IPS-15b (cell line): ENCODE data around the gene HIPK3.
"Not testable (repeated sequence)": the region's sequence is repeated elsewhere in the genome, so short reads cannot be mapped to it uniquely, and the experiment has no call there.

Source experiments
- H3K27me3 ChIP-seq: one replicate; pipeline ENCODE4 v1.6.1; 2013; ENCODE audit warnings: low read length; ENCODE audit not compliant: control insufficient read depth, insufficient read depth
- H3K36me3 ChIP-seq: one replicate; pipeline ENCODE4 v1.6.1; 2013; ENCODE audit warnings: low read length; ENCODE audit not compliant: control insufficient read depth, insufficient read depth
- H3K4me1 ChIP-seq: one replicate; pipeline ENCODE4 v1.6.1; 2013; ENCODE audit warnings: mild to moderate bottlenecking, low read length; ENCODE audit not compliant: control insufficient read depth, insufficient read depth
- H3K4me3 ChIP-seq: one replicate; pipeline ENCODE4 v1.5.1; 2013; ENCODE audit warnings: low read depth, low read length
- H3K9ac ChIP-seq: one replicate; pipeline ENCODE4 v1.6.1; 2013; ENCODE audit warnings: low read depth, mild to moderate bottlenecking, low read length
- H3K9me3 ChIP-seq: one replicate; pipeline ENCODE4 v1.6.1; 2013; ENCODE audit warnings: mild to moderate bottlenecking, low read length; ENCODE audit not compliant: control insufficient read depth, insufficient read depth

The HIPK3 gene

GRCh38 chr11:33257160-33257896, at the start of gene HIPK3:
HIPK3 (plus strand) TSS chr11:33257381.
- Histone ChIP-seq H3K9ac (peak within 1 kb of the TSS; percentile 93), H3K27me3 (no peaks in the 10 kb centered on the region), H3K36me3 (no peaks in the 10 kb centered on the region), H3K4me1 (peaks cover 3% of the 10 kb centered on the region), H3K4me3 (peak within 1 kb of the TSS; percentile 61), H3K9me3 (no peaks in the 10 kb centered on the region)

DNA sequence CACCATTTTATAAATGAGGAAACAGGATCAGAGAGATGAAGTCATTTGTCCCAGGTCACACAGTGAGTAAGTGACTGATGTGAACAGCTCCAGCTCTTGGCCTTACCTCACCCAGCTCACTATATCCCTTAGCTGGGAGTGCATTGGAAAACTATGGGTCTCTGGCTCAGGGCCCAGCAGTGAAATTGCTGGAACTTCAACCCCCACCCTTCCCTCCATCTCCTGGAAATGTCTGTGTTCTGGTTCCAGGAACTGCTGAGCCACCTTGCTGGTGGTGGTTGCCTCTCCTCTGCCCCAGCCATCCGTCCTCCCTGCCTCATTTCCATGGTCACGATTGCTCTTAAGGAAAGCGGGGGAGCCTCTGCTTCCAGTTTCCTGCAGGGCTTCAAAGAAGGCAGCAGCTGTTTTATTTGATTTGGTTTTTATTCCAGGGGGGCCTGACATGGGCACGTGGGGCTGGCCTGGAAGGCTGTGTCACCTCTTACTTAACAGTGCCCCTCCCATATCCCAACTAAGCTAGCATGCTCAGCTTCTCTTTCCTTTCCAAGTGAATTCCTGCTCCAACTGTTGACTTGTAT, 49.7 kb upstream of the HIPK3 start:
- Histone ChIP-seq H3K9ac (no peak overlapping the region), H3K9me3 (no peaks in the 10 kb centered on the region), H3K4me1 (no peaks in the 10 kb centered on the region), H3K4me3 (no peak overlapping the region), H3K36me3 (no peaks in the 10 kb centered on the region), H3K27me3 (no peaks in the 10 kb centered on the region)

DNA sequence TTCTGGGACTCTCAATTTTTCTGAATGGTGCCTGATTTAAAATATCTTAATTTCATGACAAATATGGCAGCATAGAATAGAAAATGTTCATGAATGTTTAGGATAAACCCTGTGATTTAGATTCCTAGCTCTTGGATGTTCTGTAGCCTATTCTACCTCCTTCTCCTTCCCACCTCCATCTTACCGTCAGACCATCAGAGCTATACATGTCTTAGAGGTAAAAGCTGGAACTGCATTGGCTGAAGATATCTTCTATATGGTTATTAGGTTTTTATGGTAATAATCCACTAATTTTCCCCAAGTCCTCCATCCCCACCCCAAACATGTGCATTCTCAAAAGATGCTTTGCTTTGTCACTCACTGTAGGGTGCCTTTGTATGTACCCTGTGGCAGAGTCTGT, 49.0 kb upstream of the HIPK3 start:
- no peak overlapping the region for H3K9ac ChIP-seq
- no peaks in the 10 kb centered on the region for H3K36me3 ChIP-seq
- H3K9me3 ChIP-seq = no peaks in the 10 kb centered on the region
- H3K4me3 ChIP-seq = no peak overlapping the region
- H3K27me3 ChIP-seq = no peaks in the 10 kb centered on the region
- no peaks in the 10 kb centered on the region for H3K4me1 ChIP-seq

DNA sequence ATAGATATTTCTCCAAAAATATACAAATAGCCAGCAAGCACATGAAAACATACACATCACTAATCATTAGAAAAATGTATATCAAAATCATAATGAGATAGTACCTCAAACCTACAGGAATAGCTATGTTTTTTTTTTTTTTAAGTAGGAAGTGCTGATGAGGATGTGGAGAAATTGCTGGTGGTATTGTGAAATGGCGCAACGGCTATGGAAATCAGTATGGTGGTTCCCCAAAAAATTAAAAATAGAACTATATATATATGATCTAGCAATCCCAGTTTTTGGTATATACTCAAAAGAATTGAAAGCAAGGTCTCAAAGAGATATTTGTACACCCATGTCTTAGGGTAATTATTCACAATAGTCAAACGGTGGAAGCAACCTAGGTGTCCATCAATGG, 46.0 kb upstream of the HIPK3 start:
- Histone ChIP-seq H3K4me1 (no peaks in the 10 kb centered on the region), H3K27me3 (no peaks in the 10 kb centered on the region), H3K9ac (no peak overlapping the region), H3K4me3 (no peak overlapping the region), H3K9me3 (no peaks in the 10 kb centered on the region), H3K36me3 (no peaks in the 10 kb centered on the region)

DNA sequence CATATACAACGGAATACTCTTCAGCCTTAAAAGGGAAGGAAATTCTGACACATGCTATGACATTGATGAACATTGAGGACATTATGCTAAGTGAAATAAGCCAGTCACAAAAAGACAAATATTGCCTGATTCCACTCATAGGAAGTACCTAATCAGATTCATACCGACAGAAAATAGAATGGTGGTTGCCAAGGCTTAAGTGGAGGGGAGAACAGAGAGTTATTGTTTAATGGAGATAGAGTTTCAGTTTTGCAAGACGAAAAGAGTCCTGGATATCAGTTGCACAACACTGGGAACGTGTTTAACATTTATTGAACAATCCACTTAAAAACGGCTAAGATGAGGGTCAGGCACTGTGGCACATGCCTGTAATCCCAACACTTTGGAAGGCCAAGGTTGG, 45.6 kb upstream of the HIPK3 start:
- H3K4me1 ChIP-seq = no peaks in the 10 kb centered on the region

GRCh38 chr11:33214187-33214586, 43.0 kb upstream of the HIPK3 start:
- H3K4me1 ChIP-seq = no peaks in the 10 kb centered on the region
- no peaks in the 10 kb centered on the region for H3K9me3 ChIP-seq
- no peaks in the 10 kb centered on the region for H3K36me3 ChIP-seq
- H3K27me3 ChIP-seq = no peaks in the 10 kb centered on the region
- no peak overlapping the region for H3K9ac ChIP-seq
- H3K4me3 ChIP-seq = no peak overlapping the region

More for the DNA sequence above, 45.6 kb upstream of the HIPK3 start:
- H3K9me3 ChIP-seq = no peaks in the 10 kb centered on the region
- H3K36me3 ChIP-seq = no peaks in the 10 kb centered on the region
- no peak overlapping the region for H3K9ac ChIP-seq
- no peak overlapping the region for H3K4me3 ChIP-seq
- H3K27me3 ChIP-seq = no peaks in the 10 kb centered on the region

- H3K4me1 ChIP-seq = no peaks in the 10 kb centered on the region
- H3K4me3 ChIP-seq = no peak overlapping the region
- no peak overlapping the region for H3K9ac ChIP-seq
- no peaks in the 10 kb centered on the region for H3K27me3 ChIP-seq
- H3K36me3 ChIP-seq = no peaks in the 10 kb centered on the region
- H3K9me3 ChIP-seq = no peaks in the 10 kb centered on the region
Measured at GRCh38 chr11:33214767-33215166, 42.4 kb upstream of the HIPK3 start.

GRCh38 chr11:33216676-33217075, 40.5 kb upstream of the HIPK3 start:
- H3K9ac ChIP-seq, H3K9me3 ChIP-seq, H3K36me3 ChIP-seq, H3K4me1 ChIP-seq, H3K4me3 ChIP-seq, H3K27me3 ChIP-seq: not testable (repeated sequence)

GRCh38 chr11:33222052-33222750, 35.0 kb upstream of the HIPK3 start:
- H3K4me1 ChIP-seq = no peaks in the 10 kb centered on the region
- no peak overlapping the region for H3K4me3 ChIP-seq
- no peaks in the 10 kb centered on the region for H3K27me3 ChIP-seq
- no peak overlapping the region for H3K9ac ChIP-seq
- H3K36me3 ChIP-seq = no peaks in the 10 kb centered on the region
- no peaks in the 10 kb centered on the region for H3K9me3 ChIP-seq

DNA sequence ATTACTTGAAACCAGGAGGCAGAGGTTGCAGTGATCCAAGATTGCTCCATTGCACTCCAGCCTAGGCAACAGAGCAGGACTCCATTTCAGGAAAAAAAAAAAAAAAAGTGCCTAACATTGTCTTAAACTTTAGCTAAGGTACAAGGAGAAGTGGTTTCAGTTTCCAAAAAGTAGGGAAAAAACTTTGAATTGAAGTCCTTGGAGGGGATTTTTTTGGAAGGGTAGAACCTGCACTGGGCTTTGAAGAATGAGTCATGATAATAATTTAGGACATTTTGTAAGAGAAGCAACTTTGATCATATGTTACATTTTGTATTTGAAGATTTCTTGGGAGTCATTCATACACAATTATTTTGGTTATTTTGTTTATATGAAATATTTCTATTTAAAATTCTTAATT, 31.8 kb upstream of the HIPK3 start:
- H3K9me3 ChIP-seq = no peaks in the 10 kb centered on the region
- H3K9ac ChIP-seq = no peak overlapping the region
- no peak overlapping the region for H3K4me3 ChIP-seq
- no peaks in the 10 kb centered on the region for H3K36me3 ChIP-seq
- no peaks in the 10 kb centered on the region for H3K27me3 ChIP-seq
- no peaks in the 10 kb centered on the region for H3K4me1 ChIP-seq

DNA sequence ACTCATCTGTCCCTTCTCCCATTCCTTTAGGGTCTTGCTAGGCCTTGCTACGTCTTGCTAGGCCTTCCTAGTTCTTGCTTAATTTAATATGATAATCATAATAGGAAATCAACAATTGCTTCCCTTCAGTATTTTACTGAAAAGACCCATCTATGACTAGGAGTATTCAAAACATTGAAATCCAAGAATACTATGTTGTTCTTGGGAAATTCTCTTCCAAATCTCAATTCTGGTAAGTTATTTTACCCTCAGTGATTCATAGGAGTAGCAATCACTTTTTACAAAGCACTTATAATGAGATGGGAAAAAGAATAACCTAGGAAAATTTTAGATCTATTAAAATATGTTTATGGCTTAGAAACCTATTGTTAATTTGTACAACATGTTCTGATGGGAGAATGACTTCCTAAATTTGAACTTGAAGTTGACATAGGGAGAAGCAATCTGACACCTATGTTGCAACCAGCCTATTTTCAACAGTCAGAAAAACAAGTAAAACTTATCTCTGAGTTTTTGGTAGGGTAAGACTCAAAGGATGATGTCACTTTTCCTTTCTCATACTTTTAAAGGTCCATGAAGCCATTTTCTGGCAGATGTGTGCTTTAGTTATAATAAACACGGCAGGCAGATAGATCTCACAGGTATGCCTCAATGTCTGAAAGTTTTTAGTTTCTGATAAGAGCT, 29.5 kb upstream of the HIPK3 start:
- no peaks in the 10 kb centered on the region for H3K4me1 ChIP-seq
- H3K27me3 ChIP-seq = no peaks in the 10 kb centered on the region
- H3K36me3 ChIP-seq = no peaks in the 10 kb centered on the region
- H3K9ac ChIP-seq = no peak overlapping the region
- no peaks in the 10 kb centered on the region for H3K9me3 ChIP-seq
- no peak overlapping the region for H3K4me3 ChIP-seq
